ENCODE data around the gene SYMPK. TPM values are rescaled to one million over a fixed set of nuclear protein-coding genes. Genes with fewer than 3 reads are reported as not detected.

SYMPK gene
- total RNA-seq, 1 experiment from 2014 or later: 47.7 TPM

DNA sequence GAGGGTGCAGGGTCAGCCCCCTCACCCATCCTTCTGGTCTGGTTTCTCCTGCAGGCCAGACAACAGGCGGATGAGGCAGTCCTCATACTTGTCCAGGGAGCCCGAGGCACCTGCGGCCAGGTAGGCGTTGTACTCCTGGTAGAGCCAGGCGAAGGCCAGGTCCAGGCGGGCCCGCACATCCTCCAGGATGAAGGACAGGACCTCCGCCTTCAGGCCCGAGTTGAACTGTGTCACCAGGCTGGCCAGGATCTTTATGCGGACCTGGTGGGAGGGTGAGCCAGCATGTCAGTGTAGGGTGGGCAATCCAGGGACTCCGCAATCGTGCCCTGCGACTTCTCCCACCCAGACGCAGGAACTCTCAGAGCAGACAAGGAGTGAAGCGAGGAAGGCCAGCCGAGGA is 34.0 kb downstream of the SYMPK start:
- no peak overlapping the region for H3K4me3 ChIP-seq (ENCODE audit: low read depth in 2 of 2, low read length in 2 of 2)
- no peak for DNase-seq (ENCODE audit: low read depth, low spot score)
- ChIA-PET POLR2A (no interaction called here), CTCF (no interaction called here)
- no peak overlapping the region for H3K27ac ChIP-seq (ENCODE audit: low read length)
- ATAC-seq: no peak
- H3K4me1 ChIP-seq (ENCODE audit: control insufficient read depth, insufficient read depth, low read length): no peaks in the 10 kb centered on the region; the same call in 1 of the 2 replicates
- intact Hi-C loops (cut with micrococcal nuclease; ENCODE audit: unreplicated experiment): no loop called here
- in situ Hi-C loops (cut with HindIII; ENCODE audit: low pct_unique_long_range_greater_than_20kb, low sequenced_read_pairs): no loop called here
- TF ChIP-seq, protein P1, sequence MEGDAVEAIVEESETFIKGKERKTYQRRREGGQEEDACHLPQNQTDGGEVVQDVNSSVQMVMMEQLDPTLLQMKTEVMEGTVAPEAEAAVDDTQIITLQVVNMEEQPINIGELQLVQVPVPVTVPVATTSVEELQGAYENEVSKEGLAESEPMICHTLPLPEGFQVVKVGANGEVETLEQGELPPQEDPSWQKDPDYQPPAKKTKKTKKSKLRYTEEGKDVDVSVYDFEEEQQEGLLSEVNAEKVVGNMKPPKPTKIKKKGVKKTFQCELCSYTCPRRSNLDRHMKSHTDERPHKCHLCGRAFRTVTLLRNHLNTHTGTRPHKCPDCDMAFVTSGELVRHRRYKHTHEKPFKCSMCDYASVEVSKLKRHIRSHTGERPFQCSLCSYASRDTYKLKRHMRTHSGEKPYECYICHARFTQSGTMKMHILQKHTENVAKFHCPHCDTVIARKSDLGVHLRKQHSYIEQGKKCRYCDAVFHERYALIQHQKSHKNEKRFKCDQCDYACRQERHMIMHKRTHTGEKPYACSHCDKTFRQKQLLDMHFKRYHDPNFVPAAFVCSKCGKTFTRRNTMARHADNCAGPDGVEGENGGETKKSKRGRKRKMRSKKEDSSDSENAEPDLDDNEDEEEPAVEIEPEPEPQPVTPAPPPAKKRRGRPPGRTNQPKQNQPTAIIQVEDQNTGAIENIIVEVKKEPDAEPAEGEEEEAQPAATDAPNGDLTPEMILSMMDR (IDR thresholded peaks at IDR 0.05): no peak
- no peak for TF ChIP-seq POLR2AphosphoS5 (IDR thresholded peaks at IDR 0.05; ENCODE audit: low read depth, low read length)
- no peak for TF ChIP-seq TCF7L2 (IDR thresholded peaks at IDR 0.05; ENCODE audit: low read depth, low read length)
- no peak for TF ChIP-seq SIN3A (IDR thresholded peaks at IDR 0.05; ENCODE audit: borderline replicate concordance, insufficient read depth, low read depth, low read length)
- TF ChIP-seq, protein P2, sequence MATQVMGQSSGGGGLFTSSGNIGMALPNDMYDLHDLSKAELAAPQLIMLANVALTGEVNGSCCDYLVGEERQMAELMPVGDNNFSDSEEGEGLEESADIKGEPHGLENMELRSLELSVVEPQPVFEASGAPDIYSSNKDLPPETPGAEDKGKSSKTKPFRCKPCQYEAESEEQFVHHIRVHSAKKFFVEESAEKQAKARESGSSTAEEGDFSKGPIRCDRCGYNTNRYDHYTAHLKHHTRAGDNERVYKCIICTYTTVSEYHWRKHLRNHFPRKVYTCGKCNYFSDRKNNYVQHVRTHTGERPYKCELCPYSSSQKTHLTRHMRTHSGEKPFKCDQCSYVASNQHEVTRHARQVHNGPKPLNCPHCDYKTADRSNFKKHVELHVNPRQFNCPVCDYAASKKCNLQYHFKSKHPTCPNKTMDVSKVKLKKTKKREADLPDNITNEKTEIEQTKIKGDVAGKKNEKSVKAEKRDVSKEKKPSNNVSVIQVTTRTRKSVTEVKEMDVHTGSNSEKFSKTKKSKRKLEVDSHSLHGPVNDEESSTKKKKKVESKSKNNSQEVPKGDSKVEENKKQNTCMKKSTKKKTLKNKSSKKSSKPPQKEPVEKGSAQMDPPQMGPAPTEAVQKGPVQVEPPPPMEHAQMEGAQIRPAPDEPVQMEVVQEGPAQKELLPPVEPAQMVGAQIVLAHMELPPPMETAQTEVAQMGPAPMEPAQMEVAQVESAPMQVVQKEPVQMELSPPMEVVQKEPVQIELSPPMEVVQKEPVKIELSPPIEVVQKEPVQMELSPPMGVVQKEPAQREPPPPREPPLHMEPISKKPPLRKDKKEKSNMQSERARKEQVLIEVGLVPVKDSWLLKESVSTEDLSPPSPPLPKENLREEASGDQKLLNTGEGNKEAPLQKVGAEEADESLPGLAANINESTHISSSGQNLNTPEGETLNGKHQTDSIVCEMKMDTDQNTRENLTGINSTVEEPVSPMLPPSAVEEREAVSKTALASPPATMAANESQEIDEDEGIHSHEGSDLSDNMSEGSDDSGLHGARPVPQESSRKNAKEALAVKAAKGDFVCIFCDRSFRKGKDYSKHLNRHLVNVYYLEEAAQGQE (IDR thresholded peaks at IDR 0.05; ENCODE audit: insufficient read depth in 1 of 2, low read depth in 2 of 2, low read length in 1 of 2): no peak
- no peaks in the 10 kb centered on the region for H3K36me3 ChIP-seq (ENCODE audit: control insufficient read depth, insufficient read depth, low read length)
- BruUV-seq (replicated peaks): no TSS peak
- no peaks in the 10 kb centered on the region for H3K27me3 ChIP-seq (ENCODE audit: control insufficient read depth, insufficient read depth, low read length)
- no peaks in the 10 kb centered on the region for H3K9me3 ChIP-seq (ENCODE audit: control insufficient read depth, insufficient read depth, low read depth, low read length)

DNA sequence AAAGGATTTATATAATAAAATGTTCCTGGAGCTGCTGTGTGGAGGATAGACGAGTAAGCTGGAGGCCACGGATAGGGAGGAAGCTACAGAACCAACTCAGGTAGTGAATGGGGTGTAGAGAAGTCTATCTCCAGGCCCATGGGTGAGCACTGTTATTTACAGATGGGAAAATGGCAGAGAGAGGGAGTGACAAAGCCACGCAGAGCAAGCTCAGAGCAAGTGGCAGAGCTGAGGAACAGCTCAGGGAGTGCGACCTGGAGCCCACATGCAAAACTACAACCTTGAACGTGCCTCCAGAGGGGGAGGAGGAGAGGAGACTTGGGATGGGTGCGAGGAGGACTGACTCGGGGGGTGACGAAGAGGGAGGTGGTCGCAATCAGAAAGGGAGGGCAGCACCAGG is 34.4 kb downstream of the SYMPK start:
- H3K36me3 ChIP-seq (ENCODE audit: control insufficient read depth, insufficient read depth, low read length): no peaks in the 10 kb centered on the region
- H3K4me1 ChIP-seq (ENCODE audit: control insufficient read depth, insufficient read depth, low read length): no peaks in the 10 kb centered on the region; the same call in 1 of the 2 replicates
- H3K9me3 ChIP-seq (ENCODE audit: control insufficient read depth, insufficient read depth, low read depth, low read length): no peaks in the 10 kb centered on the region
- ATAC-seq (no peak), DNase-seq (ENCODE audit: low read depth, low spot score) (no peak)
- intact Hi-C loops (cut with micrococcal nuclease; ENCODE audit: unreplicated experiment) (no loop called here), in situ Hi-C loops (cut with HindIII; ENCODE audit: low pct_unique_long_range_greater_than_20kb, low sequenced_read_pairs) (no loop called here)
- CTCF ChIA-PET: no interaction called here
- TF ChIP-seq POLR2AphosphoS5 (IDR thresholded peaks at IDR 0.05; ENCODE audit: low read depth, low read length) (no peak), SIN3A (IDR thresholded peaks at IDR 0.05; ENCODE audit: borderline replicate concordance, insufficient read depth, low read depth, low read length) (no peak), TCF7L2 (IDR thresholded peaks at IDR 0.05; ENCODE audit: low read depth, low read length) (no peak)
- TF ChIP-seq, protein P1 (IDR thresholded peaks at IDR 0.05): no peak
- TF ChIP-seq, protein P2 (IDR thresholded peaks at IDR 0.05; ENCODE audit: insufficient read depth in 1 of 2, low read depth in 2 of 2, low read length in 1 of 2): no peak
- no peak overlapping the region for H3K4me3 ChIP-seq (ENCODE audit: low read depth in 2 of 2, low read length in 2 of 2)
- no peak overlapping the region for H3K27ac ChIP-seq (ENCODE audit: low read length)
- H3K27me3 ChIP-seq (ENCODE audit: control insufficient read depth, insufficient read depth, low read length): no peaks in the 10 kb centered on the region
- BruUV-seq (replicated peaks): no TSS peak
- POLR2A ChIA-PET: no interaction called here

All from Panc1 (cell line).